OCI-LY7 (cell line): ENCODE results near the gene FAAP100. TPM values are rescaled to one million over a fixed set of nuclear protein-coding genes. Genes with fewer than 3 reads are reported as not detected.

Experiments used
- BruUV-seq: library from RNA; stranded (reverse); fragments of 400-500 nt; replicated peaks from 2 replicates; lab custom pipeline; 2021; lab: Mats Ljungman, UMichigan
- CTCF ChIA-PET: fragments of 300-600 bp; sonication (Branson Sonifier 250); formaldehyde crosslinking; loops from one replicate; lab custom pipeline; 2022; ENCODE audit warnings: antibody characterized with exemption; ENCODE audit not compliant: unreplicated experiment; lab: Charles Lee
- POLR2A ChIA-PET: fragments of 300-600 bp; sonication (Branson Sonifier 250); formaldehyde crosslinking; loops from one replicate; lab custom pipeline; 2022; ENCODE audit warnings: antibody characterized with exemption; lab: Charles Lee
- DNase-seq: peaks from one replicate; pipeline ENCODE4 v3.0.0-alpha.2; 2015; ENCODE audit warnings: low spot score
- H2AFZ ChIP-seq: fragments of 200-600 bp; sonication (generic), shearing (Covaris generic); 2 replicates; pipeline ENCODE4 v1.6.1; 2014; ENCODE audit warnings: mild to moderate bottlenecking, antibody characterized with exemption, low read length, moderate library complexity
- H3K27ac ChIP-seq: fragments of 200-600 bp; sonication (generic); 2 replicates; pipeline ENCODE4 v1.5.1; 2014; ENCODE audit warnings: mixed run types, low read depth, mild to moderate bottlenecking, moderate library complexity, low read length, inconsistent platforms; ENCODE audit not compliant: poor library complexity, severe bottlenecking
- H3K36me3 ChIP-seq: fragments of 200-600 bp; sonication (generic); 2 replicates; pipeline ENCODE4 v1.6.1; 2014; ENCODE audit warnings: mild to moderate bottlenecking, antibody characterized with exemption, low read length, moderate library complexity, mixed read lengths; ENCODE audit not compliant: insufficient read depth
- H3K4me1 ChIP-seq: fragments of 200-600 bp; sonication (generic); 2 replicates; pipeline ENCODE4 v1.5.1; 2014; ENCODE audit warnings: mild to moderate bottlenecking, low read length; ENCODE audit not compliant: insufficient read depth, poor library complexity, severe bottlenecking
- H3K4me2 ChIP-seq: fragments of 200-600 bp; sonication (generic); 2 replicates; pipeline ENCODE4 v1.6.1; 2014; ENCODE audit warnings: mild to moderate bottlenecking, low read length
- H3K4me3 ChIP-seq: fragments of 200-600 bp; sonication (generic); 2 replicates; pipeline ENCODE4 v1.5.1; 2014; ENCODE audit warnings: mild to moderate bottlenecking, low read depth, low read length; ENCODE audit not compliant: poor library complexity, severe bottlenecking
- H3K79me2 ChIP-seq: fragments of 200-600 bp; sonication (generic); 2 replicates; pipeline ENCODE4 v1.6.1; 2016; ENCODE audit warnings: low read depth, mild to moderate bottlenecking, low read length, moderate library complexity, mixed read lengths; ENCODE audit not compliant: insufficient read depth
- H3K9me2 ChIP-seq: fragments of 200-600 bp; sonication (generic); 2 replicates; pipeline ENCODE4 v1.6.1; 2016; ENCODE audit warnings: mild to moderate bottlenecking, low read length, mixed read lengths; ENCODE audit not compliant: insufficient read depth
- H3K9me3 ChIP-seq: fragments of 200-600 bp; sonication (generic); 2 replicates; pipeline ENCODE4 v1.6.1; 2014; ENCODE audit warnings: mild to moderate bottlenecking, mixed run types, low read length, mixed read lengths
- H4K20me1 ChIP-seq: fragments of 200-600 bp; sonication (generic); 2 replicates; pipeline ENCODE4 v1.6.1; 2014; ENCODE audit warnings: mild to moderate bottlenecking, antibody characterized with exemption, low read length, moderate library complexity, mixed read lengths; ENCODE audit not compliant: insufficient read depth
- CTCF ChIP-seq: fragments of 200-600 bp; sonication (generic); conservative IDR thresholded peaks from 2 replicates; pipeline ENCODE4 v1.5.1; 2014; ENCODE audit warnings: mild to moderate bottlenecking, antibody characterized with exemption, low read length, moderate library complexity, mixed read lengths
- EZH2phosphoT487 ChIP-seq: fragments of 200-600 bp; sonication (generic); IDR thresholded peaks from 2 replicates; pipeline ENCODE4 v1.6.1; 2018; ENCODE audit warnings: low read depth, borderline replicate concordance, mild to moderate bottlenecking, mixed run types, antibody characterized with exemption, low read length, moderate library complexity, mixed read lengths
- intact Hi-C: fragments of 100-400 bp; cut with micrococcal nuclease; formaldehyde crosslinking; loops from one replicate; pipeline ENCODE4 v1.10.0; 2022; ENCODE audit not compliant: unreplicated experiment
- total RNA-seq, 2 experiments: library from RNA; depleted of rRNA in 1 of 2; stranded (reverse); fragments of >200 nt in 1 of 2; shearing (Covaris generic) in 1 of 2; gene quantifications; 2 replicates each; pipeline ENCODE4 v1.2.3, GENCODE V29; 2014 to 2022

FAAP100 gene
- total RNA-seq, 2 experiments from 2014 or later: 65.2 to 74.2 TPM

GRCh38 chr17:81567191-81567590 is 15.0 kb upstream of the FAAP100 start:
- ChIA-PET CTCF (no interaction called here), POLR2A (no interaction called here)
- no peaks in the 10 kb centered on the region for H4K20me1 ChIP-seq
- H3K79me2 ChIP-seq: no peaks in the 10 kb centered on the region
- H3K36me3 ChIP-seq: peaks cover 93% of the 10 kb centered on the region
- no peak for DNase-seq
- no peak overlapping the region for H3K4me2 ChIP-seq
- no peaks in the 10 kb centered on the region for H3K4me1 ChIP-seq
- TF ChIP-seq CTCF (no peak), EZH2phosphoT487 (no peak)
- no peak overlapping the region for H3K27ac ChIP-seq
- H3K4me3 ChIP-seq: no peak overlapping the region
- no peak overlapping the region for H2AFZ ChIP-seq
- intact Hi-C loops: no loop called here
- BruUV-seq: no TSS peak
- no peaks in the 10 kb centered on the region for H3K9me3 ChIP-seq
- no peaks in the 10 kb centered on the region for H3K9me2 ChIP-seq

- BruUV-seq: no TSS peak
- H3K4me2 ChIP-seq: no peak overlapping the region
- no peak overlapping the region for H3K4me3 ChIP-seq
- no peaks in the 10 kb centered on the region for H3K9me3 ChIP-seq
- H4K20me1 ChIP-seq: no peaks in the 10 kb centered on the region
- H3K4me1 ChIP-seq: no peaks in the 10 kb centered on the region
- no peaks in the 10 kb centered on the region for H3K79me2 ChIP-seq
- no peak overlapping the region for H2AFZ ChIP-seq
- H3K27ac ChIP-seq: no peak overlapping the region
- no peak for TF ChIP-seq EZH2phosphoT487
- TF ChIP-seq CTCF: no peak
- DNase-seq: no peak
- H3K36me3 ChIP-seq: peaks cover 96% of the 10 kb centered on the region
- ChIA-PET CTCF (no interaction called here), POLR2A (no interaction called here)
- intact Hi-C loops: no loop called here
- no peaks in the 10 kb centered on the region for H3K9me2 ChIP-seq
Measured at GRCh38 chr17:81566461-81567126, 14.4 kb upstream of the FAAP100 start.

- no peak for DNase-seq
- no peaks in the 10 kb centered on the region for H3K9me2 ChIP-seq
- TF ChIP-seq EZH2phosphoT487 (no peak), CTCF (no peak)
- H3K4me3 ChIP-seq: no peak overlapping the region
- ChIA-PET CTCF (no interaction called here), POLR2A (interaction anchor here (0.7 kb wide), 1 partner anchor 296 kb away, joined by 3 read pairs; no protein-coding TSS in a partner anchor)
- intact Hi-C loops: no loop called here
- H2AFZ ChIP-seq: no peak overlapping the region
- no peaks in the 10 kb centered on the region for H3K4me1 ChIP-seq
- no peak overlapping the region for H3K27ac ChIP-seq
- no peak overlapping the region for H3K4me2 ChIP-seq
- H3K36me3 ChIP-seq: peaks cover 96% of the 10 kb centered on the region
- H4K20me1 ChIP-seq: no peaks in the 10 kb centered on the region
- no peaks in the 10 kb centered on the region for H3K9me3 ChIP-seq
- no peaks in the 10 kb centered on the region for H3K79me2 ChIP-seq
- BruUV-seq: no TSS peak
Measured at GRCh38 chr17:81565231-81565630, 13.1 kb upstream of the FAAP100 start.
